K562 (cell line): ENCODE measurements around the gene ARAF. TPM values are rescaled to one million over a fixed set of nuclear protein-coding genes. Genes with fewer than 3 reads are reported as not detected.

Experiments used
- ATF1 ChIP-seq, 2 experiments: fragments of 450-650 bp in 1 of 2; IDR thresholded peaks; 2 replicates each; pipeline ENCODE4 v1.6.1; 2016; ENCODE audit warnings: missing compliant biosample characterization in 1 of 2, missing genetic modification characterization in 1 of 2
- C11orf30 ChIP-seq: fragments of 450-650 bp; IDR thresholded peaks from 2 replicates; pipeline ENCODE4 v1.6.1; 2016; ENCODE audit warnings: low read depth, mild to moderate bottlenecking
- CREM ChIP-seq: IDR thresholded peaks from 2 replicates; pipeline ENCODE4 v1.6.1; 2014; ENCODE audit warnings: antibody characterized with exemption, low read depth
- FOXA1 ChIP-seq: fragments of 450-650 bp; IDR thresholded peaks from 2 replicates; pipeline ENCODE4 v1.6.1; 2016; ENCODE audit warnings: mild to moderate bottlenecking, borderline replicate concordance
- KDM1A ChIP-seq, 2 experiments: fragments of 450-650 bp; IDR thresholded peaks; 2 replicates each; pipeline ENCODE4 v1.6.1; 2016; ENCODE audit warnings: mild to moderate bottlenecking in 2 of 2
- LCOR ChIP-seq: sonication (generic); formaldehyde crosslinking; IDR thresholded peaks from 2 replicates; pipeline ENCODE4 v1.8.0; 2022; ENCODE audit warnings: mild to moderate bottlenecking, missing genetic modification reagents
- MLLT1 ChIP-seq, 2 experiments: fragments of 450-650 bp; IDR thresholded peaks; 2 replicates each; pipeline ENCODE4 v1.6.1; 2016
- NR0B1 ChIP-seq: fragments of 450-650 bp; IDR thresholded peaks from one replicate; pipeline ENCODE4 v1.6.1; 2018; ENCODE audit warnings: mild to moderate bottlenecking, moderate library complexity; ENCODE audit not compliant: partially characterized antibody
- PHB2 ChIP-seq: fragments of 450-650 bp; IDR thresholded peaks from 2 replicates; pipeline ENCODE4 v1.6.1; 2017; ENCODE audit warnings: low read depth
- STAT5A ChIP-seq: IDR thresholded peaks from 2 replicates; pipeline ENCODE4 v1.6.1; 2012; ENCODE audit warnings: low read length, inconsistent platforms, borderline replicate concordance
- STAT6 ChIP-seq: sonication (generic); formaldehyde crosslinking; IDR thresholded peaks from 2 replicates; pipeline ENCODE4 v1.8.1; 2023; ENCODE audit warnings: mild to moderate bottlenecking, missing genetic modification reagents
- TCF7 ChIP-seq: sonication (generic); IDR thresholded peaks from 2 replicates; pipeline ENCODE4 v1.6.1; 2016; ENCODE audit warnings: antibody characterized with exemption, borderline replicate concordance
- TOE1 ChIP-seq, 2 experiments: fragments of 450-650 bp in 1 of 2; sonication (generic) in 1 of 2; formaldehyde crosslinking in 1 of 2; IDR thresholded peaks; 2 replicates each; pipeline versions ENCODE4 v1.7.1 to v1.8.0; 2016 to 2022; ENCODE audit warnings: borderline replicate concordance in 2 of 2, mild to moderate bottlenecking in 2 of 2, antibody characterized with exemption in 1 of 2, inconsistent platforms in 1 of 2, low read depth in 1 of 2, missing genetic modification reagents in 1 of 2, moderate library complexity in 1 of 2
- ZNF592 ChIP-seq: fragments of 450-650 bp; IDR thresholded peaks from 2 replicates; pipeline ENCODE4 v1.6.1; 2017; ENCODE audit warnings: antibody characterized with exemption, mild to moderate bottlenecking
- polyA plus RNA-seq, 8 experiments: library from polyadenylated mRNA; depleted of rRNA in 4 of 8; stranded (reverse) in 5 of 8; unstranded in 3 of 8; fragments of >200 nt; fragmentation: Nextera tagmentation in 2 of 8; fragmentation: Illumina TruSeq in 1 of 8; extraction: Ambion mirVana in 2 of 8; extraction: Trizol in 1 of 8; gene quantifications; 2 replicates each; pipeline versions ENCODE4 v1.2.1 to v1.2.3, GENCODE V29; 2011 to 2014; ENCODE audit warnings: inconsistent platforms in 1 of 8, missing spikeins in 1 of 8
- total RNA-seq, 7 experiments: library from RNA; depleted of rRNA in 6 of 7; stranded (reverse); fragments of >200 nt in 6 of 7; fragmentation: Illumina TruSeq in 2 of 7; extraction: Trizol in 2 of 7; gene quantifications; 2 replicates each; pipeline versions ENCODE4 v1.2.1 to v1.2.3, GENCODE V29; 2011 to 2021; ENCODE audit warnings: low replicate concordance in 1 of 7
- TF ChIP-seq, protein P1 (sequence below): fragments of 450-650 bp; IDR thresholded peaks from 2 replicates; pipeline ENCODE4 v1.6.1; 2016; ENCODE audit warnings: antibody characterized with exemption

The ARAF gene
- total and polyA plus RNA-seq, 9 of the 15 experiments (the other 6 are each of a cell fraction or from before 2014, with no cell fraction given): 5.5 to 70.0 (median 29.4) TPM

- TF ChIP-seq ZNF592: no peak
- TF ChIP-seq MLLT1 (IDR thresholded peaks at IDR 0.05): no peak; a peak in 1 of 4 replicates
- peak; percentile 80 for TF ChIP-seq CREM
- TF ChIP-seq STAT5A: peak; percentile 30; the same call in 1 of the 2 replicates
- TF ChIP-seq, protein P1, sequence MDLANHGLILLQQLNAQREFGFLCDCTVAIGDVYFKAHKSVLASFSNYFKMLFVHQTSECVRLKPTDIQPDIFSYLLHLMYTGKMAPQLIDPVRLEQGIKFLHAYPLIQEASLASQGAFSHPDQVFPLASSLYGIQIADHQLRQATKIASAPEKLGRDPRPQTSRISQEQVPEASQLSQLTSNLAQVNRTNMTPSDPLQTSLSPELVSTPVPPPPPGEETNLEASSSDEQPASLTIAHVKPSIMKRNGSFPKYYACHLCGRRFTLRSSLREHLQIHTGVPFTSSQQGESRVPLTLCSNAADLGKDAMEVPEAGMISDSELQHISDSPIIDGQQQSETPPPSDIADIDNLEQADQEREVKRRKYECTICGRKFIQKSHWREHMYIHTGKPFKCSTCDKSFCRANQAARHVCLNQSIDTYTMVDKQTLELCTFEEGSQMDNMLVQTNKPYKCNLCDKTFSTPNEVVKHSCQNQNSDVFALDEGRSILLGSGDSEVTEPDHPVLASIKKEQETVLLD: peak; percentile 85
- peak; percentile 77 for TF ChIP-seq TOE1 (IDR thresholded peaks at IDR 0.05; ENCODE audit: borderline replicate concordance)
- no peak for TF ChIP-seq TOE1 (CRISPR knock-in tag; IDR thresholded peaks at IDR 0.05; ENCODE audit: borderline replicate concordance, low read depth)
- no peak for TF ChIP-seq ATF1 (CRISPR knock-in tag; IDR thresholded peaks at IDR 0.05)
- TF ChIP-seq ATF1 (tag; IDR thresholded peaks at IDR 0.05): peak; percentile 92
- TF ChIP-seq NR0B1: no peak
- TF ChIP-seq C11orf30: no peak
- no peak for TF ChIP-seq TCF7
- TF ChIP-seq STAT6: 0 out of 2 replicates have a peak, but pooled peaks have one; percentile 43
- TF ChIP-seq PHB2: no peak
- peak; percentile 31; the same call in 1 of the 2 replicates for TF ChIP-seq LCOR
- TF ChIP-seq FOXA1: no peak
- TF ChIP-seq KDM1A (IDR thresholded peaks at IDR 0.05): no peak
Observed at GRCh38 chrX:47560934-47561658, at the start of gene ARAF (continued).
